ENCODE measurements around the gene RGSL1. TPM values are rescaled to one million over a fixed set of nuclear protein-coding genes. Genes with fewer than 3 reads are reported as not detected.
A peak's percentile ranks its signal among the peaks of the same experiment; 100 is the strongest.

RGSL1 gene
- total RNA-seq, 1 experiment from 2014 or later, result not detected

- no peak for ATAC-seq
- peak overlapping the region in 1 of 2 experiments; percentile 35; a peak in 1 of 4 replicates for H3K4me3 ChIP-seq (ENCODE audit: low read depth in 2 of 2, low read length in 2 of 2)
- no peaks in the 10 kb centered on the region for H3K4me1 ChIP-seq (ENCODE audit: control insufficient read depth, insufficient read depth, low read length)
- no peak overlapping the region for H3K27ac ChIP-seq (ENCODE audit: low read length)
- H3K36me3 ChIP-seq (ENCODE audit: control insufficient read depth, insufficient read depth, low read length), result no peaks in the 10 kb centered on the region; the same call in 1 of the 2 replicates
- POLR2A ChIA-PET, result no interaction called here
- no peak for TF ChIP-seq REST (IDR thresholded peaks at IDR 0.05; ENCODE audit: insufficient read depth in 1 of 2, low read depth in 2 of 2, low read length in 1 of 2)
- no peak for TF ChIP-seq CTCF (IDR thresholded peaks at IDR 0.05)
- TF ChIP-seq SIN3A (IDR thresholded peaks at IDR 0.05; ENCODE audit: borderline replicate concordance, insufficient read depth, low read depth, low read length), result no peak
- TF ChIP-seq POLR2AphosphoS5 (IDR thresholded peaks at IDR 0.05; ENCODE audit: low read depth, low read length), result no peak
- no peak for TF ChIP-seq TCF7L2 (IDR thresholded peaks at IDR 0.05; ENCODE audit: low read depth, low read length)
- no peaks in the 10 kb centered on the region for H3K9me3 ChIP-seq (ENCODE audit: control insufficient read depth, insufficient read depth, low read depth, low read length)
- intact Hi-C loops (cut with micrococcal nuclease; ENCODE audit: unreplicated experiment), result no loop called here
- no peak for DNase-seq (ENCODE audit: low read depth, low spot score)
- CTCF ChIA-PET, result interaction anchor here (0.6 kb wide), 1 partner anchor 183 kb away, joined by 4 read pairs; no protein-coding TSS in a partner anchor
- BruUV-seq (replicated peaks), result no TSS peak
- H3K27me3 ChIP-seq (ENCODE audit: control insufficient read depth, insufficient read depth, low read length), result peaks cover 7% of the 10 kb centered on the region
- in situ Hi-C loops (cut with HindIII; ENCODE audit: low pct_unique_long_range_greater_than_20kb, low sequenced_read_pairs), result no loop called here
Measured at GRCh38 chr1:182602935-182603645, 153.1 kb downstream of the RGSL1 start.

GRCh38 chr1:182603646-182604174 is 153.8 kb downstream of the RGSL1 start:
- no peak overlapping the region for H3K27ac ChIP-seq (ENCODE audit: low read length)
- in situ Hi-C loops (cut with HindIII; ENCODE audit: low pct_unique_long_range_greater_than_20kb, low sequenced_read_pairs), result no loop called here
- CTCF ChIA-PET, result interaction anchor here (0.6 kb wide), 1 partner anchor 182 kb away, joined by 4 read pairs; no protein-coding TSS in a partner anchor

More at GRCh38 chr1:182603646-182604174, 153.8 kb downstream of the RGSL1 start:
- peaks cover 7% of the 10 kb centered on the region for H3K27me3 ChIP-seq (ENCODE audit: control insufficient read depth, insufficient read depth, low read length)
- H3K4me3 ChIP-seq (ENCODE audit: low read depth in 2 of 2, low read length in 2 of 2), result peak overlapping the region; percentile 35 to 43
- H3K4me1 ChIP-seq (ENCODE audit: control insufficient read depth, insufficient read depth, low read length), result no peaks in the 10 kb centered on the region
- no peaks in the 10 kb centered on the region; the same call in 1 of the 2 replicates for H3K36me3 ChIP-seq (ENCODE audit: control insufficient read depth, insufficient read depth, low read length)
- intact Hi-C loops (cut with micrococcal nuclease; ENCODE audit: unreplicated experiment), result no loop called here
- BruUV-seq (replicated peaks), result no TSS peak
- no peak for DNase-seq (ENCODE audit: low read depth, low spot score)
- POLR2A ChIA-PET, result no interaction called here
- peak; percentile 25 for ATAC-seq
- TF ChIP-seq TCF7L2 (IDR thresholded peaks at IDR 0.05; ENCODE audit: low read depth, low read length), result no peak
- TF ChIP-seq SIN3A (IDR thresholded peaks at IDR 0.05; ENCODE audit: borderline replicate concordance, insufficient read depth, low read depth, low read length), result no peak
- no peak for TF ChIP-seq POLR2AphosphoS5 (IDR thresholded peaks at IDR 0.05; ENCODE audit: low read depth, low read length)
- no peak for TF ChIP-seq REST (IDR thresholded peaks at IDR 0.05; ENCODE audit: insufficient read depth in 1 of 2, low read depth in 2 of 2, low read length in 1 of 2)
- TF ChIP-seq CTCF (IDR thresholded peaks at IDR 0.05), result no peak
- no peaks in the 10 kb centered on the region for H3K9me3 ChIP-seq (ENCODE audit: control insufficient read depth, insufficient read depth, low read depth, low read length)

Measured in Panc1 (cell line).